WI38 (cell line): ENCODE results near the gene GFOD2.

Experiments
- H3K4me3 ChIP-seq: 2 replicates; pipeline ENCODE4 v1.5.1; 2011; ENCODE audit warnings: low read depth, mild to moderate bottlenecking, control low read depth, low read length
- TF ChIP-seq, protein P1 (sequence below): IDR thresholded peaks from 2 replicates; pipeline ENCODE4 v1.5.1; 2012; ENCODE audit warnings: low read depth, mild to moderate bottlenecking, control low read depth, low read length

Gene GFOD2

DNA sequence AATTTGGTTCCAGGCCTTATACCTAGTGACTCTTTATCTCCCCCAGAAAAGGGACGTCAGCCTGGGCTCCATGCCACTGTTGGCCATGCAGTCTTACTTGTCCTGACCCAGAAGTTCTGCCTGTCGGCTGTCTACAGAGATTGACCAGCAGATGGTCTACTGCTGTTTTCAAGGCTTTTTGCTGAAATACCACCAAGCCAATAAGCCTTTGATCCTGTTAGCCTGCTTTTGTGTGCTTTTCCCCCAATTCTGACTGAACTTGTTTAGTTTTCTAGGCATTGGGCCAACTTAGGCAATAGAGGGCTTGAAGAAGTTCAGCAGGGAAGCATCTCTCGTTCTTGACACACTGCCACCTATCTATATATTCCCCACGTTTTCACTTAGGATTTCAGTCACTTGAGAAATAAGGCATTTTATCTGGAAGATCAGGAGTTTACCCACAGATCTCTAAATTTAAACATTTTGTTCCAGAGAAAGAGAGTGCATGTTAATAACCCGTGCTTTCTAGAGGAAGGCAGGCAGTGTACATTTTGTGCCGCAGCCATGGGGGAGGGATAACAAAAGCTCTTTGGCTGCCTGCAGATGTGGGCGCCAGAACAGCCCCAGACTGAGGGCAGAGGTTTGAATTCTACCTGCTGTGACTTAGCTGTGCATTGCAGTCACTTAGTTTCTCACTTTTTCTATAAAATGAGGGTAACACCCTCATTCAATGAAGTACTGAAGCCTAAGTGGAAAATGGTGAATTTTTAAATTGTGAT, 86.5 kb downstream of the GFOD2 start:
- TF ChIP-seq, protein P1, sequence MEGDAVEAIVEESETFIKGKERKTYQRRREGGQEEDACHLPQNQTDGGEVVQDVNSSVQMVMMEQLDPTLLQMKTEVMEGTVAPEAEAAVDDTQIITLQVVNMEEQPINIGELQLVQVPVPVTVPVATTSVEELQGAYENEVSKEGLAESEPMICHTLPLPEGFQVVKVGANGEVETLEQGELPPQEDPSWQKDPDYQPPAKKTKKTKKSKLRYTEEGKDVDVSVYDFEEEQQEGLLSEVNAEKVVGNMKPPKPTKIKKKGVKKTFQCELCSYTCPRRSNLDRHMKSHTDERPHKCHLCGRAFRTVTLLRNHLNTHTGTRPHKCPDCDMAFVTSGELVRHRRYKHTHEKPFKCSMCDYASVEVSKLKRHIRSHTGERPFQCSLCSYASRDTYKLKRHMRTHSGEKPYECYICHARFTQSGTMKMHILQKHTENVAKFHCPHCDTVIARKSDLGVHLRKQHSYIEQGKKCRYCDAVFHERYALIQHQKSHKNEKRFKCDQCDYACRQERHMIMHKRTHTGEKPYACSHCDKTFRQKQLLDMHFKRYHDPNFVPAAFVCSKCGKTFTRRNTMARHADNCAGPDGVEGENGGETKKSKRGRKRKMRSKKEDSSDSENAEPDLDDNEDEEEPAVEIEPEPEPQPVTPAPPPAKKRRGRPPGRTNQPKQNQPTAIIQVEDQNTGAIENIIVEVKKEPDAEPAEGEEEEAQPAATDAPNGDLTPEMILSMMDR: no peak
- H3K4me3 ChIP-seq: no peak overlapping the region

DNA sequence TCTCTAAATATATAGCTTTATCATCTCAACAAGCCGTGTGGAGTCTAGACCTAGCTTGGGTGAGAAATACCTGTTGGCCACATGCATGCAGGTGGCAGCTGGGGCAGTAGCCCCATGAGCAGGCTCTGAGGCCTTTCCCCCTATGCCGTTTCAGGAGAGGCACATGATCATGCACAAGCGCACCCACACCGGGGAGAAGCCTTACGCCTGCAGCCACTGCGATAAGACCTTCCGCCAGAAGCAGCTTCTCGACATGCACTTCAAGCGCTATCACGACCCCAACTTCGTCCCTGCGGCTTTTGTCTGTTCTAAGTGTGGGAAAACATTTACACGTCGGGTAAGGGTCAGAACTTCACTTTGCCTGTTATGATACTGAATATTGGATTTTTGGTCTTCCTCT, 90.9 kb downstream of the GFOD2 start:
- no peak overlapping the region for H3K4me3 ChIP-seq
- TF ChIP-seq, protein P1: no peak
